GM23338 (cell line): Measurements from ENCODE around the gene MED13L. TPM values are rescaled to one million over a fixed set of nuclear protein-coding genes. Genes with fewer than 3 reads are reported as not detected.

Experiments used
- ATAC-seq: fragments of 200-7000 bp; cut with Tn5 transposase; 3 replicates; pipeline ENCODE4 v1.9.1; 2020
- DNase-seq: peaks from one replicate; pipeline ENCODE4 v3.0.0-alpha.2; 2015; ENCODE audit warnings: low spot score
- H2AFZ ChIP-seq: fragments of 200-600 bp; sonication (generic); 2 replicates; pipeline ENCODE4 v1.8.0; 2016; ENCODE audit warnings: antibody characterized with exemption, mild to moderate bottlenecking, moderate library complexity
- H3F3A ChIP-seq: fragments of 200-600 bp; sonication (generic); replicated peaks from 2 replicates; pipeline ENCODE4 v1.8.0; 2017; ENCODE audit warnings: antibody characterized with exemption, mixed run types, low read depth
- H3K27ac ChIP-seq: fragments of 200-600 bp; sonication (generic); 2 replicates; pipeline ENCODE4 v1.6.1; 2016; ENCODE audit warnings: low read depth
- H3K27me3 ChIP-seq: fragments of 200-600 bp; sonication (generic); 2 replicates; pipeline ENCODE4 v1.8.0; 2016; ENCODE audit warnings: mild to moderate bottlenecking, mixed run types, moderate library complexity; ENCODE audit not compliant: insufficient read depth
- H3K36me3 ChIP-seq: fragments of 200-600 bp; sonication (generic); 2 replicates; pipeline ENCODE4 v1.8.0; 2016; ENCODE audit warnings: mild to moderate bottlenecking; ENCODE audit not compliant: insufficient read depth
- H3K4me1 ChIP-seq: fragments of 200-600 bp; sonication (generic); 2 replicates; pipeline ENCODE4 v1.8.0; 2016; ENCODE audit warnings: mild to moderate bottlenecking, moderate library complexity; ENCODE audit not compliant: insufficient read depth
- H3K4me2 ChIP-seq: fragments of 200-600 bp; sonication (generic); 2 replicates; pipeline ENCODE4 v1.7.1; 2017; ENCODE audit warnings: mixed run types
- H3K4me3 ChIP-seq: fragments of 200-600 bp; sonication (generic); 2 replicates; pipeline ENCODE4 v1.6.1; 2016; ENCODE audit warnings: mixed run types
- H3K79me2 ChIP-seq: fragments of 200-600 bp; sonication (generic); replicated peaks from 2 replicates; pipeline ENCODE4 v1.8.0; 2017; ENCODE audit warnings: mild to moderate bottlenecking; ENCODE audit not compliant: insufficient read depth
- H3K9me2 ChIP-seq: fragments of 200-600 bp; sonication (generic); 2 replicates; pipeline ENCODE4 v1.8.0; 2017; ENCODE audit not compliant: insufficient read depth
- H4K20me1 ChIP-seq: fragments of 200-600 bp; sonication (generic); replicated peaks from 2 replicates; pipeline ENCODE4 v1.8.0; 2017; ENCODE audit warnings: mild to moderate bottlenecking; ENCODE audit not compliant: insufficient read depth
- H3K27ac Mint-ChIP-seq: 2 replicates; pipeline ENCODE4 v1.8.0; 2020; ENCODE audit warnings: inconsistent platforms, mild to moderate bottlenecking, moderate library complexity, mixed read lengths
- H3K27me3 Mint-ChIP-seq: 3 replicates; pipeline ENCODE4 v1.8.0; 2022; ENCODE audit warnings: low read depth, mild to moderate bottlenecking, moderate library complexity, mixed read lengths, inconsistent platforms; ENCODE audit not compliant: insufficient read depth, poor library complexity
- H3K36me3 Mint-ChIP-seq: 3 replicates; pipeline ENCODE4 v1.8.0; 2021; ENCODE audit warnings: low read depth, mild to moderate bottlenecking, inconsistent platforms, moderate library complexity, mixed read lengths
- H3K4me1 Mint-ChIP-seq: 3 replicates; pipeline ENCODE4 v1.8.0; 2020; ENCODE audit warnings: mild to moderate bottlenecking, inconsistent platforms, mixed read lengths
- H3K4me3 Mint-ChIP-seq: 3 replicates; pipeline ENCODE4 v1.8.0; 2021; ENCODE audit warnings: moderate library complexity, mild to moderate bottlenecking, inconsistent platforms, mixed read lengths
- H3K9me3 Mint-ChIP-seq: 3 replicates; pipeline ENCODE4 v1.8.0; 2020; ENCODE audit warnings: moderate library complexity, mild to moderate bottlenecking, inconsistent platforms, mixed read lengths
- EZH2 ChIP-seq: fragments of 200-600 bp; sonication (generic); IDR thresholded peaks from one replicate; pipeline ENCODE4 v1.8.0; 2017; ENCODE audit warnings: antibody characterized with exemption, mild to moderate bottlenecking, low read depth; ENCODE audit not compliant: unreplicated experiment
- NANOG ChIP-seq: IDR thresholded peaks from 2 replicates; pipeline ENCODE4 v1.6.1; 2016; ENCODE audit warnings: antibody characterized with exemption, borderline replicate concordance
- STAT1 ChIP-seq: IDR thresholded peaks from one replicate; pipeline ENCODE4 v1.6.1; 2016; ENCODE audit warnings: antibody characterized with exemption; ENCODE audit not compliant: unreplicated experiment
- ZNF331 ChIP-seq: fragments of 250-450 bp; sonication (Bioruptor Pico); IDR thresholded peaks from 2 replicates; pipeline ENCODE4 v1.5.0; 2020; ENCODE audit warnings: low read depth, mild to moderate bottlenecking, moderate library complexity
- polyA plus RNA-seq: library from polyadenylated mRNA; unstranded; fragments of >200 nt; fragmentation: Nextera tagmentation; extraction: Ambion mirVana; gene quantifications from 2 replicates; pipeline ENCODE4 v1.2.1, GENCODE V29; 2016
- total RNA-seq: library from RNA; depleted of rRNA; stranded (reverse); fragments of >200 nt; shearing (Covaris generic); gene quantifications from 2 replicates; pipeline ENCODE4 v1.2.3, GENCODE V29; 2014
- TF ChIP-seq, protein P1 (sequence below): fragments of 250-450 bp; sonication (Bioruptor Pico); IDR thresholded peaks from 2 replicates; pipeline ENCODE4 v1.5.0; 2020; ENCODE audit warnings: mild to moderate bottlenecking, moderate library complexity
- TF ChIP-seq, protein P2 (sequence below): IDR thresholded peaks from 2 replicates; pipeline ENCODE4 v1.6.1; 2016; ENCODE audit warnings: antibody characterized with exemption

Gene MED13L
- total and polyA plus RNA-seq, 2 experiments from 2014 or later, result 20.9 to 73.6 TPM

DNA sequence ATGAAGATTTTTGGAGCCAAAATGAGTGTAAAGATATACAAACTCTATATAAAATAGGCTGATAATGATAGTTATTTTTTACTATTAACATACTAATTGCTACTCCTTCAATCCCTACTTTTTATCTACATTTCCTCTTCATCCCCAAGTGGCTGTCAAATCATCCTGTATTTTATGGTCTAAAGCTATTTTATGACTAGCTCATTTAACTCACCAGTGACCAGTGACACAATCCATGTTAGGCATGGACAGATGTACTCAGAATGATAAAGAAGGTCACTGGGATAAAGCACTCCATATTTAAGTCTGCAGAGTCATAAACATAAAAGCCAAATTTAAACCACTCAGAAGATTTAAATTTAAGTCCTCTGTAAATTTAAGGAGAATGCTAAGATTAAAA is 183.0 kb downstream of the MED13L start (continued):
- TF ChIP-seq, protein P1, sequence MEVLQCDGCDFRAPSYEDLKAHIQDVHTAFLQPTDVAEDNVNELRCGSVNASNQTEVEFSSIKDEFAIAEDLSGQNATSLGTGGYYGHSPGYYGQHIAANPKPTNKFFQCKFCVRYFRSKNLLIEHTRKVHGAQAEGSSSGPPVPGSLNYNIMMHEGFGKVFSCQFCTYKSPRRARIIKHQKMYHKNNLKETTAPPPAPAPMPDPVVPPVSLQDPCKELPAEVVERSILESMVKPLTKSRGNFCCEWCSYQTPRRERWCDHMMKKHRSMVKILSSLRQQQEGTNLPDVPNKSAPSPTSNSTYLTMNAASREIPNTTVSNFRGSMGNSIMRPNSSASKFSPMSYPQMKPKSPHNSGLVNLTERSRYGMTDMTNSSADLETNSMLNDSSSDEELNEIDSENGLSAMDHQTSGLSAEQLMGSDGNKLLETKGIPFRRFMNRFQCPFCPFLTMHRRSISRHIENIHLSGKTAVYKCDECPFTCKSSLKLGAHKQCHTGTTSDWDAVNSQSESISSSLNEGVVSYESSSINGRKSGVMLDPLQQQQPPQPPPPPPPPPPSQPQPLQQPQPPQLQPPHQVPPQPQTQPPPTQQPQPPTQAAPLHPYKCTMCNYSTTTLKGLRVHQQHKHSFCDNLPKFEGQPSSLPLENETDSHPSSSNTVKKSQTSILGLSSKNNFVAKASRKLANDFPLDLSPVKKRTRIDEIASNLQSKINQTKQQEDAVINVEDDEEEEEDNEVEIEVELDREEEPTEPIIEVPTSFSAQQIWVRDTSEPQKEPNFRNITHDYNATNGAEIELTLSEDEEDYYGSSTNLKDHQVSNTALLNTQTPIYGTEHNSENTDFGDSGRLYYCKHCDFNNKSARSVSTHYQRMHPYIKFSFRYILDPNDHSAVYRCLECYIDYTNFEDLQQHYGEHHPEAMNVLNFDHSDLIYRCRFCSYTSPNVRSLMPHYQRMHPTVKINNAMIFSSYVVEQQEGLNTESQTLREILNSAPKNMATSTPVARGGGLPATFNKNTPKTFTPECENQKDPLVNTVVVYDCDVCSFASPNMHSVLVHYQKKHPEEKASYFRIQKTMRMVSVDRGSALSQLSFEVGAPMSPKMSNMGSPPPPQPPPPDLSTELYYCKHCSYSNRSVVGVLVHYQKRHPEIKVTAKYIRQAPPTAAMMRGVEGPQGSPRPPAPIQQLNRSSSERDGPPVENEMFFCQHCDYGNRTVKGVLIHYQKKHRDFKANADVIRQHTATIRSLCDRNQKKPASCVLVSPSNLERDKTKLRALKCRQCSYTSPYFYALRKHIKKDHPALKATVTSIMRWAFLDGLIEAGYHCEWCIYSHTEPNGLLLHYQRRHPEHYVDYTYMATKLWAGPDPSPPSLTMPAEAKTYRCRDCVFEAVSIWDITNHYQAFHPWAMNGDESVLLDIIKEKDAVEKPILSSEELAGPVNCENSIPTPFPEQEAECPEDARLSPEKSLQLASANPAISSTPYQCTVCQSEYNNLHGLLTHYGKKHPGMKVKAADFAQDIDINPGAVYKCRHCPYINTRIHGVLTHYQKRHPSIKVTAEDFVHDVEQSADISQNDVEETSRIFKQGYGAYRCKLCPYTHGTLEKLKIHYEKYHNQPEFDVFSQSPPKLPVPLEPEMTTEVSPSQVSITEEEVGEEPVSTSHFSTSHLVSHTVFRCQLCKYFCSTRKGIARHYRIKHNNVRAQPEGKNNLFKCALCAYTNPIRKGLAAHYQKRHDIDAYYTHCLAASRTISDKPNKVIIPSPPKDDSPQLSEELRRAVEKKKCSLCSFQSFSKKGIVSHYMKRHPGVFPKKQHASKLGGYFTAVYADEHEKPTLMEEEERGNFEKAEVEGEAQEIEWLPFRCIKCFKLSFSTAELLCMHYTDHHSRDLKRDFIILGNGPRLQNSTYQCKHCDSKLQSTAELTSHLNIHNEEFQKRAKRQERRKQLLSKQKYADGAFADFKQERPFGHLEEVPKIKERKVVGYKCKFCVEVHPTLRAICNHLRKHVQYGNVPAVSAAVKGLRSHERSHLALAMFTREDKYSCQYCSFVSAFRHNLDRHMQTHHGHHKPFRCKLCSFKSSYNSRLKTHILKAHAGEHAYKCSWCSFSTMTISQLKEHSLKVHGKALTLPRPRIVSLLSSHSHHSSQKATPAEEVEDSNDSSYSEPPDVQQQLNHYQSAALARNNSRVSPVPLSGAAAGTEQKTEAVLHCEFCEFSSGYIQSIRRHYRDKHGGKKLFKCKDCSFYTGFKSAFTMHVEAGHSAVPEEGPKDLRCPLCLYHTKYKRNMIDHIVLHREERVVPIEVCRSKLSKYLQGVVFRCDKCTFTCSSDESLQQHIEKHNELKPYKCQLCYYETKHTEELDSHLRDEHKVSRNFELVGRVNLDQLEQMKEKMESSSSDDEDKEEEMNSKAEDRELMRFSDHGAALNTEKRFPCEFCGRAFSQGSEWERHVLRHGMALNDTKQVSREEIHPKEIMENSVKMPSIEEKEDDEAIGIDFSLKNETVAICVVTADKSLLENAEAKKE, result no peak

DNA sequence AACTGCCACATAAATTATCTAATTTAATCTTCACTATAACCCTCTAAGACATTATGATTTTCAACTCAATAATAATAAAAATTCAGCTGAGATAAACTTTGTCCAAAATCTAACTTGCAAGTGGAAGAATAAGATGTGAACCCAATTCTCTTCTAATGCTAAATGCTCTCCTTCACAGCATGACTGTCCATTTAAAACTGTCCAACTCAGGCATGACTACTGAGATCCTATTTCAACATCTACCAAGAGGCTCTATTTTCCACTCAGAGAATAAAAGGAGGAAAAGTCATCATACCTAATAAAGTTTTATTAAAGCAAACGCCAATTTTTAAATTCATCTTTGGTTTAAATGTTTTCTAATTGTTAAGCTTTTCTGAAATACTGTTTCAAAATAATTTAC is 183.6 kb downstream of the MED13L start:
- H3K4me1 Mint-ChIP-seq, result no peaks in the 10 kb centered on the region
- no peaks in the 10 kb centered on the region for H3K36me3 Mint-ChIP-seq
- Histone ChIP-seq H3K9me2 (no peaks in the 10 kb centered on the region), H3K4me3 (no peak overlapping the region), H3K27me3 (no peaks in the 10 kb centered on the region), H3K79me2 (peaks cover 25% of the 10 kb centered on the region), H3K36me3 (no peaks in the 10 kb centered on the region), H3K4me1 (0 out of 2 replicates have a peak, but pooled peaks cover under 1% of the 10 kb centered on the region), H3K4me2 (no peak overlapping the region), H2AFZ (no peak overlapping the region), H3F3A (no peaks in the 10 kb centered on the region), H3K27ac (no peak overlapping the region), H4K20me1 (0 out of 2 replicates have a peak, but pooled peaks cover 8% of the 10 kb centered on the region)
- H3K4me3 Mint-ChIP-seq, result no peak overlapping the region
- ATAC-seq, result no peak
- H3K27ac Mint-ChIP-seq, result no peak overlapping the region
- H3K27me3 Mint-ChIP-seq, result no peaks in the 10 kb centered on the region
- no peaks in the 10 kb centered on the region for H3K9me3 Mint-ChIP-seq
- TF ChIP-seq NANOG (no peak), EZH2 (no peak), STAT1 (no peak), ZNF331 (CRISPR knock-in tag) (no peak)
- TF ChIP-seq, protein P2, sequence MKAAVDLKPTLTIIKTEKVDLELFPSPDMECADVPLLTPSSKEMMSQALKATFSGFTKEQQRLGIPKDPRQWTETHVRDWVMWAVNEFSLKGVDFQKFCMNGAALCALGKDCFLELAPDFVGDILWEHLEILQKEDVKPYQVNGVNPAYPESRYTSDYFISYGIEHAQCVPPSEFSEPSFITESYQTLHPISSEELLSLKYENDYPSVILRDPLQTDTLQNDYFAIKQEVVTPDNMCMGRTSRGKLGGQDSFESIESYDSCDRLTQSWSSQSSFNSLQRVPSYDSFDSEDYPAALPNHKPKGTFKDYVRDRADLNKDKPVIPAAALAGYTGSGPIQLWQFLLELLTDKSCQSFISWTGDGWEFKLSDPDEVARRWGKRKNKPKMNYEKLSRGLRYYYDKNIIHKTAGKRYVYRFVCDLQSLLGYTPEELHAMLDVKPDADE, result no peak
- DNase-seq, result no peak
